NCI-H526 treated with DMSO at 0.1 percent for 48 hours (cell line): ENCODE data around the gene NSD1.

Experiments
- DNase-seq: peaks from one replicate; lab custom pipeline; 2025; lab: John Stamatoyannopoulos, UW

Gene NSD1

DNA sequence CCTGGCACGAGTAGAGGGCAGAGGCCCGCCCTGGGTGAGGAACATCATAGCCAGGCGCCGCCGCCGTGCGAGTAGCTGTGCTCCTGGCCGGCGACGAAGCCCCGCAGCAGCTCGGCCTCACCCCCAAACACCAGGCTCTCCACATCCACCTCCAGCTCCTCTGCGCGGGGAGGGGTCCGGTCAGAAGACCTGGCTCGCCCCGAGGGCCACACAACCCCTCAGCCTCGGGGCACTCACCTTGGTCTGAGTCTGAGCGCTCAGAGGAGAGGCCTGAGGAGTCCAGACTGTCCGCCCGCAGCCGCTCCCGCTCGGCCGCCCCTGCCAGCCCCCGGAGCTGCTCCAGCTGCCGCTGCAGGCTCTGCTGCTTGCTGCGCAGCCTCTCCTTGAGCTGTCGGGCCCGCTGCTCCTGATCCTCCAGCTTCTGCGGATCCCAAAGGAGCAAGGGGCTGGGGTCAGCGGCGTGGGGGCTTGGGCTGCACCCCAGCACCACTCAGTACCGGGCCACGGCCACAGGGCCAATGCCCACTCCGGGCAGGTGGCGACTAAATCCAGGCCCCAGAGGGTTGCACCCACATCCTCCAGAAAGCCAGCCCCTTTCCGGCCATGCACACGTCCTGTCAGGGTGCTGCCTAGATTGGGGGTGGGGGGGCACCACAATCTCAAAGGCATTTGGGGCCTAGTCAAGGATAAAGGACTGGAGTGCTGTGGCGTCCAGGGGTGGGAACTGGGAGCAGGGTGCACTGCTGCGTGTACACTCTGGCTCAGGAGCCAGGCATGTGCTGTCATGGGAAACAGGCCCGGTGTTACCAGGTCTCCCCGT, 174.2 kb downstream of the NSD1 start:
- DNase-seq, result no peak

DNA sequence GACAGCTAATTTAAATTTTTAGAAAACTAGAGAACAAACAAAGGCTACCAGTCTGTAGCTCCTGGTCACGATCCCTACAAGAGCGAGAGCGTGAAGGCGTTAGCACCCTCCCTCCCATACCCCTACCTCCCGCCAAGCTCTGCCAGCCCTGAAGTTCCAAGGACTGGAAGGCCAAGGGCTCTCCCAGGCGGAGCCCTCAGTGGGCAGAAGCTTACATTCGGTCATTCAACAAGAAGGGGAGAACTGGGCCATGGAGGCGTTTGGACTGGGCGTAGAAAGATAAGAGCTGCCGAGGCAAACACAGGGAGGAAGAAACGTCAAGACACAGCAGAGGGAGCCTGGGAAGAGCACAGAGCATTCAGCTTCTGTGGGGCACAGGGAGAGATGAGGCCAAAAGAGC, 175.2 kb downstream of the NSD1 start:
- no peak for DNase-seq

DNA sequence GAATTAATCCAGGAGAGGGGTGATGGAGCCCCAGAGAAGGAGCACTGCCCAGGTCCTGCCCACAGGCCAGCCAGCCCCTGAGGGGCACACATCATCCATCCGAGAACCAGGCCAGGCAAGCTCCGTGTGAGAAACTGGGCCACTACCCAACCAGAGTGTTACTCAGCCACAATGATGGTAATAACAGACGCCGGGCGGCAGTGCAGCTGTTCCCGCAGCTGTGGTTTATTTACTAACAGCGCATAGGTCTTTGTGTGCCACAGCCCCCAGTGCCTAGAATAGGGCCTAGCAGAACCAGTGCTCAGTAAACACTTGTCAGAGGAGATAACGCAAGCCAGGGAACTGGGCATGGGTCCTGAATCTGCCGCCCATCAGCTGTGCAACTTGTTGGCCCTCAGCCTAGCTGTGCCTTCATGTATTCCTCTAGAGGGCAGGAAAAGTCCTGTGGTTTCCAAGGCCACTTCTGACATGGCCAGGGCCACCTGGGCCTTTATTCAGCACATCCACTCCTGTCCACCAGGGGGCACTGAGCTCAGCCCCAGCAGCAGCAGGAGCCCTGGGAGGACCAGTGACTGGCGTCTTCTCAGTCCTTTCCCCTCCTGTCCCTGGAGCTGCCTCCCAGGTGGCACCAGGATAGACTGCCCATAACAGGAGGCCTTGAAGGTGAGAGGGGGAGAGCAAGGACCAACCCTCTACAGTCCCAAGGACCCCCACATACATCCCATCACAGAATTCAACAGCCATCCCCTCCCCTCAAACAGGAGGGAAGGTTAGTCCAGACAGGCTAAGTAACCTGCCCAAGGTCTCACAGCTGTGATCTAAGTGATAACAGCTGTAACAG, 176.0 kb downstream of the NSD1 start:
- DNase-seq, result peak; percentile 38

DNA sequence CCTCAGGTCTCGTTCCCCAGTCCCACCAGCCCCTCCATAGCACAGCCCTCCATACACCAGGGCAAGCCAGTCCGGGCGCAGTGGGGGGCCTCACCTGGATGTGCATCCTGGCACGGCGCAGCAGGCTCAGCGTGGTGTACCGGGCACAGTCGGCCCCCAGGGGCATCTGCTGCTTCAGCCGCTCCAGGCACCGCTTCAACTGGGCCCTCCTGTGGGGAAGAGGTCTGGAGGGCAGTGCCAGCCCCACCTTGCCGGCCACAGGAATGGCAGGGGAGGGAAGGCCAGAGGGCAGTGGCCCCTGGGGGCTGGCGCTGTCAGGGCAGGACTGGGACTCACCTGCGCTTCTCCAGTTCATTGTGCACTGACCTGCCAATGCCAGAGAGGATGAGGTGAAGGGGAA, 176.8 kb downstream of the NSD1 start:
- no peak for DNase-seq

DNA sequence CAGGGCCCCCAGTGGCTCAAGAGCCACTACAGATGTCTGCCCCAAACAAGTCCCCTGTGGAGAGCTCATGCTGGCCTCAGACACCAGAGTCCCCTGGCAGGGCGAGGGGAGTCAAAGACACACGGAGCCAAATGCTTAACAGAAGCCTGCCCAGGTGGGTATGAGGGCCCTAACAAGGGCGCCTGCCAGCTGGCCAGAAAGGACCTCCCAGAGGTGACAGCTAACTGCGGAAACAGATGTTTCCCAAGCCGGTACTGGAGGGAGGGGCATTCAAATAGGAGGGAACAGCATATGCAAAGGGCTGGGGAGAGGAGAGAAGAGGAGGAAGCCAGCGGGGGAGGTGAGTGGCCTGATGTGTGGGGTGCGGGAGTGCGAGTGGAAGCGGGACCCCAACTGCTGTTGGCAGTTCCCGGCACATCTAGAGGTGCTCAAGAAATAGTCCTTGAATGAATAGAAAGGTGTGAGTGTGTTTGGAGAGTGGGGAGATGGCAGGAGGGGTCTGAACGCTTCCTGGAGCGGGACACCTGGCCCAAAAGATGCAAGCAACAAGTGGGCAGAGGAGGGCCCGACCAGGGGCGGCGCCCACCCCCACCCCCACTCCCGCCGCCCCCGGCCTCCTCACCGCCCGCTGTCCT, 177.3 kb downstream of the NSD1 start:
- DNase-seq, result peak; percentile 9

DNA sequence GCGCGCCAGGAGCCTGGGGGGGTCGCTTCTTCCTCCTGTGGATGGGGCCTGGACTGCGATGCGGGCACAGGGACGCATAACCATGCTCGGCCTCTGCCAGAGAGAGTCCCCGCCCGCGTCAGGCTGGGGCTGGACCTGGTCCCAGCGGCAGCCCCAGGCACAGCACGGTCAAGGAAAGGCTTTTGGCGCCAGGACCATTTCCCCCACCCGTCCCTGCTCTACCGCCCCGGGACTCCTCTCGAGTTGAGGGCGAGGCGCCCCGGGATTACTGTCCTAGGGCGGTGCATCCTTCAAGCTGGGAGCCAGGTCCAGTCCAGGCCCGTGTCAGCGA, 177.8 kb downstream of the NSD1 start:
- no peak for DNase-seq

DNA sequence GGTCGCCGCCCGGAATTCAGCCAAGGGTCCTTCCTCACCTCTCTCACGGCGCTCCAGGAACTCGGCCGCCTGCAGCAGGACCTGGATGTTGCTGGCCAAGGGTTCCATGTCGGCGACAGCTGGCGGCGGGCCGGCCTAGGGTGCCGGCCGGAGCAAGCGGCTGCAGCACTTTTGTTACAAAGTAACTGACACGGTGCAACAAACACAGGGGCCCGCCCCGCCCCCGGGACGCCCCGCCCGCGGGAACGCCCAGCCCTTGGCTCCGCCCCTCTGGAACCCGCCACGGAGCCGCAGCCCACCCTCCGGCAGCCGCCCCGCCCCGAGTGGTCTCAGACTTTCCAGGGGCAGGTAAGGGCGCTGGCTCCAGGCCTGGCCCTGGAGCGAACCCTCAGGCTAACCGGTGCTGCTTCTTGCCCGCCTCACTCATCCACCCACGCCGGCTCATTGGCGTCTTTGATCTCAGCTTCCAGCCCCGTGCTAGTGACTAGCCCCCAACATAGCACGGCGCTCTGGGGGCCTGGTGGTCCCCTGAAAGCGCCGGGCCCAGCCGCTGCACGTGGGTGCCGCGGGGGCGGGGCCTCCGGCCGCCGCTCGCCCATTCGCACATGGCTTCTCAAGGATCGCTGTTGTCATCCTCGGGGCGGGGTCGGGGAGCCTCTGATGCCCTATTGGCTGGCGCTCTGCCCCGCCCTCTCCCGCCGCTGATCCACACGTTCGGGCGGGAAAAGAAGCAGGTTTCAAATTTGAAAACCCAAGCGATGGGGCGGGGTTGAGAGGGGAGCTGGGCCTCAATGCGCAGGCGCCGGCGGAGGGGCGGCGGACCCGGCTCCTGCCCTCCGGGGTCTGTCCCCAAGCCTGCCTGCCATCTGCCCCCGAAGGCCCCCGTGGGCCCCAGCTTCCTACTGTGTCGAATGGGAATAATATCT, 178.4 kb downstream of the NSD1 start, which contains the start of gene MXD3:
Gene MXD3 (minus strand): TSS at position 176 of the 926 bp plus-strand sequence. CDS start 68 bp downstream, at position 108.
- peak; percentile 84 for DNase-seq

DNA sequence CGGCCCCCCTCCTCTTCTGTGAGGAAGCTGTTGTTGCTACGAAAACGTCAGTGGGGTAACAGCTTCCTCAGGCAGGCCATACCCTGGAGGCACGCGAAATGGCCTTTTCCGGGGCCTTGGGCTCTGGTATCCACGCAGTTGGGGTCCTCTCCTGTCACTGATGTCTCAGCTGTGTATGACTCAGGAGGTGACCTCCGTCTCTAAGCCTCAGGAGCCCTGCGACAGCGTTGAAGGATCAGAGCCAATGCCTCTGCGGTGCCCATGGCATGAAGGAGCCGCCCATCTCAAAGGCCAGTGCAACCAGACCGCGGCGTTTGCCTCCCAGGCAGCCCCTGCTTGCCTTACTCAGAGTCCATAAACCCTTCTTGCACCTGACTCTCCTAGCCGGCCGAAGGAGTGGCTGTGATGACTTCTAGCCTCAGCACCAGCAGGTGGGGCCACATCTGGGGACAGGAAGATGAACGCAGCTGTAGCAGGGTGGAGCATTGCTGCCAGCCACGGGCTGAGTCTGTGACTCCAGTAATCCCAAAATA, 179.1 kb downstream of the NSD1 start:
- no peak for DNase-seq

DNA sequence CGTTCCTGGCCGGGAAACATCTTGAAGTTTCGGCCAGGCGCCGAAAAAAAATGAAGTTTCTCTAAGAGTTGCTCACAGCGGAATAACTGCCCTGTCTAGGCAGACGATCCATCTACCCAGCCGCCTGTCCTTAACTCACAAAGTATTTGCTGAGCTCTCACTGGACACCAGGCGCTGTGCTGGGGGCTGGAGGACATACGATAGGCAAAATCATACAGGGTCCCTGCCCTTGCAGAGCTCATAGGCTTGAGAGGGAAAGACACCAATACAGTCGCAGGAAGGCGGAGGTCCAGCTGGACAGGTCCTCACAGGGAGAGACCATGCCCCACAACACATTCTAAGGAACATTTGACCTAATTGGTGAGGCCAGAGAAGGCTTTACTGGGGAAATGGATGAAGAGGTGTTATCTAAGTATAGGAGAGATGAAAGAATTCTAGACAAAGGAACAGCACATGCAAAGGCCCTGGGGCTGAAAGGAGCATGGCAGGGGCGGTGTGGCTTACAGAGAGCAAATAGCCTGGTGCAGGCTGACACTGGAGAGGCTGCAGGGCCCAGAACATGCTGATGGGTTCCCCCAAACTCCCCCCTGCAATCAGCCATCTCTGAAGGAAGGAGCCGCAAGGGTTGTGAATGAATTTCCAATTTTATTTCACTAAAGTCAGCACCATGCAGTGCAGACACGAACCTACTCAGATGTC, 180.1 kb downstream of the NSD1 start:
- no peak for DNase-seq

DNA sequence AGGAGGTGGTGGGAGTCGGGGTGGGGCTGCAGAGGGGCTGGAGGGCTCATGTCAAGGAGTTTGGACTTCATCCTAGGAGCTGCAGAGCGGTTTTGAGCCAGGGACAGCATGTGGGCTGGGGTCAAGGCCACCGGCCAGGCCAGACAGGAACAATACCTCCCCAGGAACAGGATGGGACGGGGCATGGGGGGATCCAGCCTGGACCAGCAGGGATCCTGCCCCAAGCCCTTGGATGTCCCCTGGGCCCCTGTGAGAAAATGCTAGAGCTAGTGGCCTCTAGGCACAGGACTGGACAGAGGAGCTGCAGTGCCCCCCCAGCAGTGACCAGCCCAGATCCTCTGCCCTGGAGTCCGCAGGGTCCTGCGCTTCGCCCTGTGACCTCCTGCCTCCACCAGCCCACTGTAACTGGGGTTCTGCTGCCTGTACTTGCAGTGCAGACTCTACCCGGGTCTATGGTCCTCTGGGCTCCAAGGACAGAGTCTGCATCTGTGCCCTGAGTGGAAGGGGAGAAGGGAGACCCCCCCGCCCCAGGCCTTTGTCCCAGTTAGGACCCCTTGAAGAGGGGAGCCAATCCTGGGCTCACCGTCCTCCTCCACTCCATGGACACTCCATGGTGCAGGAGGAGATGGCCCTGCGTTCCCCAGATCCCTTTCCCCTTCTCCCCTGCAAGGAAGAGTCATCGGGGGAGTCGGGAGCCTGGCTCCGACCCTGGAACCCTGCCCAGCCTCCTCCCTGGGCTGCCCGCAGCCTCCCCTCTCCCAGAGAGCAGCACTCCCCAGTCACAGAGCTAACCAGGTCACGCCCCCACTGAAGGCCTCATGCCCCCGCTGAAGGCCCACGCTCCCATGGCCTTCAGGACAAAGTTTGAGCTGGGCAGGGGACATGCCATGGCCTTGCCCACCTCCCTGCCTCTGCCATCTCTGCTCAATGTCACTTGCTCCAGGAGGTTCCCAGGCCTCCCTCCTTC, 181.1 kb downstream of the NSD1 start:
- DNase-seq, result no peak

DNA sequence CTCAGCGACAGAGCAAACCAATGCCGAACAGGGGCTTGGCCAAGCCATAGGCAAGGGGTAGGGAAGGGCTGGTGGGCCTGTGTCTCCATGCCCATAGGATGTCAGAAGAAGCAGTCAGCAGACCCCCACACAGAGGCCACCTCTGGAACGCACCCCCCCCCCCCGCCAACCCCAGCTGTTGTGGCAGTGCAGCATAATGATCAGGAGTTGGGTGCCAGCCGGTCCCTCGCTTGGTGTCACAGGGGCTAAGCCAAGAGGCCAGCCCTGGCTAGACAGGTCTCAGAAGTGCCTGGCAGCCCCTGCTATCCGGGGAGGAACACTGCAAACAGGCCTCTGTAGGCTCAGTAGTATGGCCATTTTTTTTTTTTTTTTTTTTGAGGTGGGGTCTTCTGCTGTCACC, 181.8 kb downstream of the NSD1 start:
- no peak for DNase-seq

DNA sequence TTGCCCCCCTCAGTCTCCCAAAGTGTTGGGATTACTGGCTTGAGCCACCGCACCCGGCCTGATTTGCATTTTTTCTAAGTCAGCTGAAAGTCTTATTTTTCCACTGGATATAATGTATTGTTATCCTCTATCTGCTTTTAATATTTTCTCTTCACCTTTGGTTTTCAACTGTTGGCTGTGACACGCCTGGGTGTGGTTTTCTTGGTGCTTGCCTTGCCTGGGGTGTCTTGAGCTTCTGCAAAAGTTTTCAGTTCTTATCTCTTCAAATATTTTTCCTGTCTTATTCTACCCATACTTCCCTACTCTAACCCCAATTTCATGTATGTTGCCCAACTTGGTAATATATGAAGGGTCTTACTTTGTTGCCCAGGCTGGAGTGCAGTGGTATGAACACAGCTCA, 182.4 kb downstream of the NSD1 start:
- DNase-seq, result no peak

DNA sequence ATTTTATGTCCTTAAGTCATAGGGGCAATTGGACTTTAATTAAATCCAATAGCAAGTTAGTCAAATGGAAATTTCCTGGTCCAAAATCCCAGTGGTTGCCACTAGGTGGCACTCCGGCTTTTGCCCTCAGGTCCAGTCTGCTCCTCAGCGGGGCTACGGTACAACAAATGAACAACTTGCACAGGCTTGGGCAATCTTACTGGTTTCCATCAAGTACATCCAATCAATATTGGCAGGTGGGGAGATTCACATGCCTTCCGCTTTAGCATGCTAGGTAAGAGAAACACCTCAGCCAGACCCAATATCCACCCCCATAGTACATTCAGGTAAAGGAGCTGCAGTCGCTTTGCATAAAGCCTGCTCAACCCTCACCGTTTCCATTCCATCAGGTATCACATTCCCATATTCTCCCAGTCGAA, 184.4 kb downstream of the NSD1 start:
- peak; percentile 60 for DNase-seq

DNA sequence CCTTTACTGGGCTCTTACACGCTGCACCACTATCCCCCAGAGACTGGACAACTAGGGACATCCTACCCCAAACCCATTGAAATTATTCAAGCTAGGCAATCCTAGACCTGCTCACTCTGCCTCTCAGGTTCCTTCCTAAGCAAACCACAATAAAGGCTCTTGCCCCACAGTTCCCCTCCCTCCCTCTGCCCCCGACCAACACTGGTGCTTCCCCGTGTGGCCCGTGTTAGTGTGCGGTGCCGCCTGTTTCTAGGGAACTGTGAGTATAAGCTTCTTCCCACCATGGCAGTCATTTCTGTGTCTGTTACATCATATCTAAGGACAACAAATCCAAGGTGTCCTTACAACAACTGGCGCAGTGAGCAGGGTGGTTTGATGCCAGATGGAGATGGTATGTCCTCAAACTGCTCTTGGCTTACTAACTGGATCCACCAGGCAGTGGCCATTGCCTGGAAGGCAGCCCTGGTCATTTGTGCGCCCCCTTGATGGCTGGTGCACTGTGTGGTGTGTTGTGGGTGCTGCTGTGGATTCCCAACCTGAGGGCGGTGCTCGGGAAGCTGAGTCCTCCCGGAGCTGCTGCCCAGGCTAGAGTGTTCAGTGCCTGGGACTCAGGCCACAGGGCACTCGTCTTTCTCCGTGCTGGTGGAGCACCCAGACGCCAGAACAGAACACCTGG, 186.5 kb downstream of the NSD1 start:
- DNase-seq, result no peak

DNA sequence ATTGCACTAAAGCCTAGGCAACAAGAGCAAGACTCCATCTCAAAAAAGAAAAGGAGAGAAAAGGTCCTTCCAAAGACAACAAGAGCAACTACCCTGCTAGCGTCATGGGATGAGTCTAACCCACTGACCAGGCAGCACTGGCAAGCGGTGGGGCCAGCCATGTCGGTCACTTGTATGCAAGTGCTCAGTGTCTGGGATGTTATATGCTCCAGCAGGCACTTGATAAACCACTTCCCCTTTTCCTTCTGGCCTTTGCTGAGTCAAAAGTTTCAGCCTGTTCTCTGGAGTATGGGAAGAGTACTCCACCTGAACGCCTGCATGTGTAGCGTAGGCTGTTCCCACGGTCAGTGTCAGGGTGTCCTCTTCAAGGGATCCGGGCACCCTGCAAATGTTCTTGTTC, 187.3 kb downstream of the NSD1 start:
- no peak for DNase-seq

DNA sequence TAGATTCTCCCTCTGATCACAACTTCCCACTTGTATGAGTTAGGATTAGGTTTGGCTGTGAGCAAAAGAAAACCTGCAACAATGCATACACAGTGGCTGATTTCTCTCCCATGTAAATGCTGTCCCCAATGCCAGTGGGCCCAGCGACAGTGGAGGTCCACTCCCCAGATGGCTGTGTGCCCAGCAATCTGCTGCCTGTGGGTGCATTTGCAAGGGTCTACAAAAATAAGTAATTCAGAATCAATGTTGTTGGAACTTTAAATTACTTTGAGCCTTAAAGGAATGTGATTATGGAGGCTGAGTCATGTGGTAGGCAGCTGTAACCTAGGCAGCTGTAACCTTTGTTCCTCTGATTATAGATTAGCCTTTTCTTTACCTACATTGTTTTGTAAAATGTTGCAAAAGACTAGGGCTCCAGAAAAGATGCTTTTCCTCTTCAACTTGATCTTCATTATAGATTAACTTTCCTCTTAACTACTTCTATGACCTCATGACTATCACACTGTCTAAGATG, 192.4 kb downstream of the NSD1 start:
- no peak for DNase-seq

DNA sequence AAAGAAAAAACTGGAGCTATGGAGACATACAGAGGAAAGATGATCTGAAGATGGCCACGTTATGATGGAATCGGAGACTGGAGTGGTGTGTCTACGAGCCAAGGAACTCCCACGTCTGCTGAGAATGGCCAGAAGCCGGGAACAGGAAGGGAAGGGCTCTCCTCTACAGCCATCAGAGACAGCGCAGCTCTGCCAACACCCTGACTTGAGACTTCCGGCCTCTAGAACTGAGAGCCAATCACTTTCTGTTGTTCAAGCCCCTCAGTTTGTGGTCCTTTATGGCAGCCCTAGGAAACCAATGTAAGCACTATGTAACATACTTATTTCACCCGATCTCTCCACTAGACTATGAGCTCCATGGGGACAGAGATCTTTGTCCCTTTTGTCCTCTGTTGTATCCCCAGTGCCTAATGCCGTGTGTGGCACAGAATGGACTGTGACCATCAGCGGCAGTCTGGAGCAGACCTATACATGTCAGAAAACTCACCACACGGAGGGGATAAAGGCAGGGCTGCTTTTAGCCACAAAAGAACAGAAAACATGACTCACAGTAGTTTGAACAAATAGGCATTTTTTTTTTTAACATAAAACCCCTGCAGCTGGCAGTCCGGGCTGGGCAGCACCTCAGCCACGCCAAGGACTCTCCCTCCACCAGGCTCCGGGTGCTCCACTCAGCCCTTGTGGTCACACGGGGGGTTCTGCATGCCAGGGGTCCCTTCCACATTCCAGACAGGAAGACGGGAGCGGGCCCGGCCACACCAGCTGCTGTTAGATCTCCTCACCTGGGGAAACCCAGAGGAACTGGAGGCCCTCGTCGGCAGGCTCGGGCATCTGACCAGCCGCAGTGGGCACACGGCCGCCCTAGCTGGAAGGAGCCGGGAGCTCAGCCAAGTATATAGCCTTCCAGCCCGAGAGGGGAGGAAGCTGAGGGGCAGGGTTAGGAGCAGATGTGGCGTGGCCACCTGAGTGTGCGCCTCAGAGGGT, 194.3 kb downstream of the NSD1 start:
- no peak for DNase-seq
